H1 (cell line): ENCODE results near the gene RRP1B.

ENCODE experiments used
- EP300 ChIP-seq, 2 experiments: IDR thresholded peaks; 1 replicate in 1 of 2; 2 replicates in 1 of 2; pipeline ENCODE4 v1.6.1; 2011 to 2012; ENCODE audit warnings: low read depth in 2 of 2, low read length in 2 of 2, mild to moderate bottlenecking in 2 of 2, borderline replicate concordance in 1 of 2, inconsistent platforms in 1 of 2, moderate library complexity in 1 of 2
- EZH2 ChIP-seq: fragments of 200-600 bp; sonication (generic); IDR thresholded peaks from 2 replicates; pipeline ENCODE4 v1.7.1; 2012; ENCODE audit warnings: low read depth, mild to moderate bottlenecking, moderate library complexity, low read length, inconsistent platforms; ENCODE audit not compliant: severe bottlenecking
- POLR2A ChIP-seq, 2 experiments: IDR thresholded peaks; 1 replicate in 1 of 2; 2 replicates in 1 of 2; pipeline ENCODE4 v1.6.1; 2011; ENCODE audit warnings: low read depth in 2 of 2, low read length in 2 of 2, mild to moderate bottlenecking in 2 of 2; ENCODE audit errors: control extremely low read depth in 1 of 2
- ZNF274 ChIP-seq: IDR thresholded peaks from 2 replicates; pipeline ENCODE4 v1.7.0; 2012; ENCODE audit warnings: low read length, borderline replicate concordance; ENCODE audit errors: extremely low read depth
- TF ChIP-seq, protein P1 (sequence below), 3 experiments: IDR thresholded peaks; 1 replicate in 2 of 3; 2 replicates in 1 of 3; pipeline versions ENCODE4 v1.5.1 to v1.6.1; 2011; ENCODE audit warnings: low read length in 3 of 3, mild to moderate bottlenecking in 3 of 3, inconsistent platforms in 2 of 3, low read depth in 1 of 3, moderate library complexity in 1 of 3; ENCODE audit not compliant: insufficient read depth in 1 of 3; ENCODE audit errors: control extremely low read depth in 1 of 3
- TF ChIP-seq, protein P2 (sequence below): IDR thresholded peaks from 2 replicates; pipeline ENCODE4 v1.6.1; 2011; ENCODE audit warnings: low read depth, mild to moderate bottlenecking, low read length; ENCODE audit not compliant: insufficient read depth

DNA sequence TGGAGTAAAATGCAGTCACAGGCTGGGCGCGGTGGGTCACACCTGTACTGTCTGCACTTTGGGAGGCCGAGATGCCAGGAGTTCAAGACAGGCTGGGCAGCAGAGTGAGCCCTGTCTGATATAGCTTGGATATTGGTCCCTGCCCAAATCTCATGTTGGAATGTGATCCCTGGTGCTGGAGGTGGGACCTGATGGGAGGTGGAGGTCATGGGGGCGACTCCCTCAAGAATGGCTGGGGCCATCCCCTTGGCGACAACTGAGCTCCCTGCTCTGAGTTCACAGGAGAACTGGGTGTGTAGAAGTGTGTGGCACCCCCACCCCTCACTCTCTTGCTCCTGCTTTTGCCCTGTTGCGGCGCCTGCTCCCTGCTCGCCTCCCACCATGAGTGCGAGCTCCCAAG is 48.1 kb downstream of the RRP1B start:
- TF ChIP-seq EZH2 (no peak), POLR2A (IDR thresholded peaks at IDR 0.05; ENCODE audit: control extremely low read depth in 1 of 2, low read depth in 2 of 2, low read length in 2 of 2) (no peak), ZNF274 (no peak), EP300 (IDR thresholded peaks at IDR 0.05; ENCODE audit: borderline replicate concordance in 1 of 2, low read depth in 2 of 2, low read length in 2 of 2) (no peak)
- TF ChIP-seq, protein P1, sequence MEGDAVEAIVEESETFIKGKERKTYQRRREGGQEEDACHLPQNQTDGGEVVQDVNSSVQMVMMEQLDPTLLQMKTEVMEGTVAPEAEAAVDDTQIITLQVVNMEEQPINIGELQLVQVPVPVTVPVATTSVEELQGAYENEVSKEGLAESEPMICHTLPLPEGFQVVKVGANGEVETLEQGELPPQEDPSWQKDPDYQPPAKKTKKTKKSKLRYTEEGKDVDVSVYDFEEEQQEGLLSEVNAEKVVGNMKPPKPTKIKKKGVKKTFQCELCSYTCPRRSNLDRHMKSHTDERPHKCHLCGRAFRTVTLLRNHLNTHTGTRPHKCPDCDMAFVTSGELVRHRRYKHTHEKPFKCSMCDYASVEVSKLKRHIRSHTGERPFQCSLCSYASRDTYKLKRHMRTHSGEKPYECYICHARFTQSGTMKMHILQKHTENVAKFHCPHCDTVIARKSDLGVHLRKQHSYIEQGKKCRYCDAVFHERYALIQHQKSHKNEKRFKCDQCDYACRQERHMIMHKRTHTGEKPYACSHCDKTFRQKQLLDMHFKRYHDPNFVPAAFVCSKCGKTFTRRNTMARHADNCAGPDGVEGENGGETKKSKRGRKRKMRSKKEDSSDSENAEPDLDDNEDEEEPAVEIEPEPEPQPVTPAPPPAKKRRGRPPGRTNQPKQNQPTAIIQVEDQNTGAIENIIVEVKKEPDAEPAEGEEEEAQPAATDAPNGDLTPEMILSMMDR (IDR thresholded peaks at IDR 0.05; ENCODE audit: control extremely low read depth in 1 of 3, insufficient read depth in 1 of 3, low read depth in 1 of 3, low read length in 3 of 3): no peak
- TF ChIP-seq, protein P2, sequence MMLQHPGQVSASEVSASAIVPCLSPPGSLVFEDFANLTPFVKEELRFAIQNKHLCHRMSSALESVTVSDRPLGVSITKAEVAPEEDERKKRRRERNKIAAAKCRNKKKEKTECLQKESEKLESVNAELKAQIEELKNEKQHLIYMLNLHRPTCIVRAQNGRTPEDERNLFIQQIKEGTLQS: no peak
